Measurements from ENCODE around the gene MIOX. TPM values are rescaled to one million over a fixed set of nuclear protein-coding genes. Genes with fewer than 3 reads are reported as not detected.

Gene MIOX
- total RNA-seq, 2 experiments from 2014 or later, result 0.23 to 0.61 TPM

GRCh38 chr22:50522208-50522805, 35.6 kb downstream of the MIOX start:
- Mint-ChIP-seq H3K4me1 (peaks cover 23% of the 10 kb centered on the region), H3K36me3 (peaks cover 31% of the 10 kb centered on the region), H3K27ac (no peak overlapping the region), H3K27me3 (no peaks in the 10 kb centered on the region), H3K4me3 (no peak overlapping the region), H3K9me3 (ENCODE audit: low read depth) (no peaks in the 10 kb centered on the region)
- no peak for ATAC-seq
- CTCF ChIA-PET, result interaction anchor here (0.5 to 4.6 kb wide), 4 partner anchors 12 to 56 kb away, joined by 3 to 79 read pairs (median 3); partner anchors contain the start of genes LMF2, NCAPH2 and SYCE3
- no peak for DNase-seq

- no peak for ATAC-seq
- H3K4me3 Mint-ChIP-seq, result no peak overlapping the region
- no peak for DNase-seq
- H3K9me3 Mint-ChIP-seq (ENCODE audit: low read depth), result no peaks in the 10 kb centered on the region
- CTCF ChIA-PET, result interaction anchor here (0.5 to 4.6 kb wide), 4 partner anchors 13 to 57 kb away, joined by 3 to 79 read pairs (median 3); partner anchors contain the start of genes LMF2, NCAPH2 and SYCE3
- peaks cover 29% of the 10 kb centered on the region for H3K4me1 Mint-ChIP-seq
- H3K27me3 Mint-ChIP-seq, result no peaks in the 10 kb centered on the region
- H3K36me3 Mint-ChIP-seq, result peaks cover 32% of the 10 kb centered on the region
- no peak overlapping the region for H3K27ac Mint-ChIP-seq
These were observed 36.3 kb downstream of the MIOX start for GRCh38 chr22:50522806-50523438.

GRCh38 chr22:50523458-50523805, 36.8 kb downstream of the MIOX start:
- no peak for ATAC-seq
- Mint-ChIP-seq H3K36me3 (peaks cover 34% of the 10 kb centered on the region), H3K27ac (no peak overlapping the region), H3K4me1 (peaks cover 35% of the 10 kb centered on the region), H3K27me3 (no peaks in the 10 kb centered on the region), H3K4me3 (peak overlapping the region; percentile 27), H3K9me3 (ENCODE audit: low read depth) (no peaks in the 10 kb centered on the region)
- CTCF ChIA-PET, result interaction anchor here (4.6 to 7.1 kb wide), 2 partner anchors 13 to 42 kb away, joined by 69 to 79 read pairs; partner anchors contain the start of genes LMF2, NCAPH2 and SYCE3
- no peak for DNase-seq

- Mint-ChIP-seq H3K27me3 (no peaks in the 10 kb centered on the region), H3K4me3 (peak overlapping the region; percentile 80), H3K27ac (peak overlapping the region; percentile 77), H3K36me3 (peaks cover 32% of the 10 kb centered on the region), H3K9me3 (ENCODE audit: low read depth) (no peaks in the 10 kb centered on the region), H3K4me1 (peaks cover 41% of the 10 kb centered on the region)
- ATAC-seq, result no peak
- no peak for DNase-seq
- CTCF ChIA-PET, result interaction anchor here (1.4 to 7.1 kb wide), 9 partner anchors 9 to 158 kb away, joined by 3 to 81 read pairs (median 22); partner anchors contain the start of genes ARSA, LMF2, NCAPH2 and SYCE3
These were observed 37.4 kb downstream of the MIOX start for GRCh38 chr22:50523806-50524675.

GRCh38 chr22:50524676-50525103, 38.0 kb downstream of the MIOX start:
- CTCF ChIA-PET, result interaction anchor here (0.9 to 7.1 kb wide), 18 partner anchors 10 to 280 kb away, joined by 3 to 81 read pairs (median 7); partner anchors contain the start of genes ARSA, CHKB, HDAC10 and LMF2
- no peak for ATAC-seq
- Mint-ChIP-seq H3K4me1 (peaks cover 44% of the 10 kb centered on the region), H3K27me3 (no peaks in the 10 kb centered on the region), H3K27ac (peak overlapping the region; percentile 77), H3K4me3 (peak overlapping the region; percentile 80), H3K9me3 (ENCODE audit: low read depth) (no peaks in the 10 kb centered on the region), H3K36me3 (peaks cover 28% of the 10 kb centered on the region)
- no peak for DNase-seq

- no peaks in the 10 kb centered on the region for H3K27me3 Mint-ChIP-seq
- DNase-seq (peak; percentile 97), ATAC-seq (peak; percentile 59)
- peaks cover 44% of the 10 kb centered on the region for H3K4me1 Mint-ChIP-seq
- peak within 1 kb of the TSS; percentile 94 for H3K27ac Mint-ChIP-seq
- CTCF ChIA-PET, result interaction anchor here (0.6 to 7.1 kb wide), 38 partner anchors 10 to 281 kb away, joined by 3 to 81 read pairs (median 5); partner anchors contain the start of genes ARSA, CHKB, HDAC10 and KLHDC7B
- no peaks in the 10 kb centered on the region for H3K9me3 Mint-ChIP-seq (ENCODE audit: low read depth)
- H3K4me3 Mint-ChIP-seq, result peak within 1 kb of the TSS; percentile 80
- peaks cover 25% of the 10 kb centered on the region for H3K36me3 Mint-ChIP-seq
These were observed 38.6 kb downstream of the MIOX start, which contains the start of gene SCO2 for GRCh38 chr22:50525104-50525857. SCO2 (minus strand) TSS chr22:50525598; CDS start chr22:50524411, 1,187 bp downstream.

GRCh38 chr22:50525858-50526107, 39.1 kb downstream of the MIOX start:
- H3K9me3 Mint-ChIP-seq (ENCODE audit: low read depth), result no peaks in the 10 kb centered on the region
- H3K4me1 Mint-ChIP-seq, result peaks cover 44% of the 10 kb centered on the region
- ATAC-seq (no peak), DNase-seq (no peak)
- H3K27me3 Mint-ChIP-seq, result no peaks in the 10 kb centered on the region
- peak overlapping the region; percentile 77 for H3K27ac Mint-ChIP-seq
- H3K36me3 Mint-ChIP-seq, result peaks cover 25% of the 10 kb centered on the region
- CTCF ChIA-PET, result interaction anchor here (0.6 to 7.1 kb wide), 37 partner anchors 10 to 281 kb away, joined by 3 to 81 read pairs (median 5); partner anchors contain the start of genes ARSA, CHKB, HDAC10 and KLHDC7B
- peak overlapping the region; percentile 80 for H3K4me3 Mint-ChIP-seq

- no peaks in the 10 kb centered on the region for H3K9me3 Mint-ChIP-seq (ENCODE audit: low read depth)
- DNase-seq (peak; percentile 93), ATAC-seq (peak; percentile 35)
- H3K4me3 Mint-ChIP-seq, result peak overlapping the region; percentile 80
- CTCF ChIA-PET, result interaction anchor here (0.8 to 7.1 kb wide), 35 partner anchors 9 to 282 kb away, joined by 3 to 81 read pairs (median 6); partner anchors contain the start of genes ARSA, CHKB, HDAC10 and KLHDC7B
- peaks cover 44% of the 10 kb centered on the region for H3K4me1 Mint-ChIP-seq
- no peaks in the 10 kb centered on the region for H3K27me3 Mint-ChIP-seq
- peak overlapping the region; percentile 94 for H3K27ac Mint-ChIP-seq
- peaks cover 22% of the 10 kb centered on the region for H3K36me3 Mint-ChIP-seq
These were observed 39.6 kb downstream of the MIOX start for GRCh38 chr22:50526108-50526833.

- Mint-ChIP-seq H3K4me1 (peaks cover 44% of the 10 kb centered on the region), H3K4me3 (peak overlapping the region; percentile 80), H3K9me3 (ENCODE audit: low read depth) (no peaks in the 10 kb centered on the region), H3K36me3 (peaks cover 22% of the 10 kb centered on the region), H3K27me3 (no peaks in the 10 kb centered on the region), H3K27ac (peak overlapping the region; percentile 94)
- peak; percentile 7 for ATAC-seq
- peak; percentile 82 for DNase-seq
- CTCF ChIA-PET, result interaction anchor here (0.6 to 7.1 kb wide), 7 partner anchors 12 to 93 kb away, joined by 3 to 69 read pairs (median 29); partner anchors contain the start of genes LMF2 and SYCE3
These were observed 40.5 kb downstream of the MIOX start for GRCh38 chr22:50526834-50527801.

GRCh38 chr22:50527921-50528681, 41.4 kb downstream of the MIOX start:
- CTCF ChIA-PET, result interaction anchor here (1.8 to 7.1 kb wide), 6 partner anchors 11 to 92 kb away, joined by 5 to 69 read pairs (median 31); partner anchors contain the start of genes KLHDC7B and SYCE3
- H3K27ac Mint-ChIP-seq, result peak overlapping the region; percentile 94
- H3K27me3 Mint-ChIP-seq, result no peaks in the 10 kb centered on the region
- peak overlapping the region; percentile 80 for H3K4me3 Mint-ChIP-seq
- H3K36me3 Mint-ChIP-seq, result peaks cover 19% of the 10 kb centered on the region
- no peaks in the 10 kb centered on the region for H3K9me3 Mint-ChIP-seq (ENCODE audit: low read depth)
- DNase-seq, result no peak
- no peak for ATAC-seq
- H3K4me1 Mint-ChIP-seq, result peaks cover 49% of the 10 kb centered on the region

Measured in activated CD8-positive, alpha-beta memory T cell treated with anti-CD3 and anti-CD28 coated beads, Interleukin-2, amount 10 ng/mL, durations not matched to agents 7 days and 5 days (primary cell).